HG03354 (cell line): ENCODE measurements around the gene ZCCHC14.

ENCODE experiments used
- ATAC-seq: cut with Tn5 transposase; IDR thresholded peaks from one replicate; pipeline ENCODE4 v1.9.1; 2021; ENCODE audit warnings: mild to moderate bottlenecking; ENCODE audit not compliant: unreplicated experiment, poor library complexity, severe bottlenecking

The ZCCHC14 gene

DNA sequence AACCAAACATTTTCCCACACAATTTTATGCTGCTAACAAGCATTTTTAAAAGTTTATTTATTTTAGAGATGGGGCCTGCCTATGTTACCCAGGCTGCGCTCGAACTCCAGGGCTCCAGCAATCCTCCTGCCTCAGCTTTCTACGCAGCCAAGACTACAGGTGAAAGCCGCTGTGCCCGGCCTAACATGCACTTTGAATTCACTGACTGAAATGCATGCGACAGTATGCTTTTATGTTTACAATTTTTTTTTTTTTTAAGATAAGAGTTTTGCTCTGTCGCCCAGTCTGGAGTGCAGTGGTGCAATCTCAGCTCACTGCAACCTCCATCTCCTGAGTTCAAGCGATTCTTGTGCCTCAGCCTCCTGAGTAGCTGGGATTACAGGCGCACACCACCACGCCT, 52.9 kb downstream of the ZCCHC14 start:
- ATAC-seq, result no peak

DNA sequence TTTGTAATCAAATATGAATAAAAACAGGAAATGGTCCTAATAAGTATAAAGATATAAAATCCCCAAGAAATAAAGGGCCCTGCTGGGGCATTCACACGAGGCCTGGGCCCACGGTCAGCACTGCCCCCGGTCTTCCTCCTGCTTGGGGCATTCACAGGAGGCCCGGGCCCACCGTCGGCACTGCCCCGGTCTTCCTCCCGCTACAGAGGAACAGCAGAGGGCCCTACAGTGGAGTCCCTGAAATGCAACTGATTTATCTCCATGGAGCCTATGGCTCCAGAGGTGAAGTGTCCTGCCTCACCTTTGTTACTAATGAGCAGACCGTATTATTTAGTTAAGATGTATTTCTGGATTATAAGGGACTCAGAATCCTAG, 54.2 kb downstream of the ZCCHC14 start:
- no peak for ATAC-seq

DNA sequence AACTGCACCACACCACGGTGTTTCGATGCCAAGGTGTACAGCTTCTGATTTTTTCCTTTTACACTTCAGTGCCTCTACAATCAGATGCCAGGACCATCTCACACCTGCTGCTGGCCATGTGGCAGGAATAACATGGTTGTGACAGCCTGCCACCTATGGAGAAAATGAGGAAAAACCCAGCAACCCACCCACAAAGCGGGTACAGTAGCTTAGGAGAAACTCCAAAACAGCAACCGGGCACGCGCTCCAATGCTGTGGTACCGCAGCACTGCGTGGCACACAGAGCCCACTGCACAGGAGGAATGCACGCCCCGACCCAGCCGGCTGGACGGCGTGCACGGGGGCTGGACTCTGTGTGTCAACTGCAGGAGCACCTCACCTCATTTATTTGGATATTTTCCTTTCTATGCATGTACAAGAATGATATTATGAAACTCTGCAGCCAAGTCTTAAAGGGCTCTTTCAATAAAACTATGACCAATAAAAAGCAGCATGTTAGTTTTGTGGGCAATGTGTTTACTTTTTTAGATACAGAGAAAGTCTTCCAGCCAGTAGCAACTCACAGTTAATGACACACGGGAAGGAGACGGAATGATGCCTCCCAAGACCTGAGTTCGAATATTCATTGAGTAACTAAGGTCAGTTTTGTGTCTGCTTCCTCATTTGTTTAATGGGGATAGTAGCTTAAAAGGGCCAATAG, 54.8 kb downstream of the ZCCHC14 start:
- no peak for ATAC-seq

DNA sequence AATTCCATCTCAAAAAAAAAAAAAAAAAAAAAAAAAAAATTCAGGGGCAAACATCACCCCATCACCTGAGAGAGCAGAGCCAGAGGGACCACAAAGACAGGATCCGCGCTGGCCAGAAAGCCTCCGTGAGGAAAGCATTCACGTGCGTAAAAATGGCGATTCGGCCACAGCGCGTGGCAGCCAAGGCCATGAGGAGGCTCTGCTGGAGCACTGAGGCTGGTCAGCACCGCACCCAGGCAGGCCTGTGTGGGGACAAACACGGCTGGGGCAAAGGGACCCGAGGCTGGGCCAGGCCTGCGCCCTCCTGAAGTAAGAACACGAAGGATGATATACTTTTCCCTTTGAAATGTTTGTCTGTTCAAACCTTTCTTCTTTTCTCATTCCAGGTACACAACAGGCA, 55.5 kb downstream of the ZCCHC14 start:
- ATAC-seq, result no peak

DNA sequence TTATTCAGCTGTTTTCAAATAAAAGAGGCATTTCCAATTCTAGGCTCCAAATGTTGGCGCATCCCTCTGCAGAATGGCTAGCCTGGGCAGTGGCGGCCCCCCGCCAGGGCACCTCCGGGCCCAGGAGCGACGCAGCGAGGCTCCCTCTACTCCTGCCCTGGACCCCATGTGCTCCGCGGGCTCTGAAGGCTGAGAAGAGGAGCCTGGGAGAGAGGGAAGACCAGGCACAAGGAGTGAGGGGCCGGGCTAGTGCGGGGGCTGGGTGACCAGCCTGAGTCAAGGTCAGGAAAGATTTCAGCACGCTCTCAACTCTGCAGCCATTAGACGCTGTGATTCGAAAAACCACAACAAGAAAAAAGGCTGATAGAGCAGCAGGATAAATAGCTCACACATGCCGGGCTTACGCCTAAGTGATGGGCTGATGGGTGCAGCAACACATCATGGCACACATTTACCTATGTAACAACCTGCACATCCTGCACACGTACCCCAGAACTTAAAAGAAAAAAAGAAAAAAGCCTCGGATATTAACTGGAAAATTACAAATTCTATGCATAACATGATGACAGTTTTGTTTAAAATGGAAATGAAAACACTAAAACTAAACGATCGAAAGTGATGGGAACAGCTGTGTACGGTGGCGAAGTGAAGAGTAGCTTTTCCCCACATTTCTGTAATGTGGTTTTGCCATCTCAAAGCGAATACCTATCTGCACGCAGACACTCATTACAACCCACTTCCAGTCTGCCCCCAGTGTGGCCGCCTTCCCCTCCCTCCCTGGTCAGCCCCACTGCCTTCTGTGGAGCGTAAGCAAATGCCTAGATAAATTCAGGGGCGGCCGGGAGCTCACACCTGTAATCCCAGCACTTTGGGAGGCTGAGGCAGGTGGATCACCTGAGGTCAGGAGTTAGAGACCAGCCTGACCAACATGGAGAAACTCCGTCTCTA, 56.3 kb downstream of the ZCCHC14 start:
- no peak for ATAC-seq

DNA sequence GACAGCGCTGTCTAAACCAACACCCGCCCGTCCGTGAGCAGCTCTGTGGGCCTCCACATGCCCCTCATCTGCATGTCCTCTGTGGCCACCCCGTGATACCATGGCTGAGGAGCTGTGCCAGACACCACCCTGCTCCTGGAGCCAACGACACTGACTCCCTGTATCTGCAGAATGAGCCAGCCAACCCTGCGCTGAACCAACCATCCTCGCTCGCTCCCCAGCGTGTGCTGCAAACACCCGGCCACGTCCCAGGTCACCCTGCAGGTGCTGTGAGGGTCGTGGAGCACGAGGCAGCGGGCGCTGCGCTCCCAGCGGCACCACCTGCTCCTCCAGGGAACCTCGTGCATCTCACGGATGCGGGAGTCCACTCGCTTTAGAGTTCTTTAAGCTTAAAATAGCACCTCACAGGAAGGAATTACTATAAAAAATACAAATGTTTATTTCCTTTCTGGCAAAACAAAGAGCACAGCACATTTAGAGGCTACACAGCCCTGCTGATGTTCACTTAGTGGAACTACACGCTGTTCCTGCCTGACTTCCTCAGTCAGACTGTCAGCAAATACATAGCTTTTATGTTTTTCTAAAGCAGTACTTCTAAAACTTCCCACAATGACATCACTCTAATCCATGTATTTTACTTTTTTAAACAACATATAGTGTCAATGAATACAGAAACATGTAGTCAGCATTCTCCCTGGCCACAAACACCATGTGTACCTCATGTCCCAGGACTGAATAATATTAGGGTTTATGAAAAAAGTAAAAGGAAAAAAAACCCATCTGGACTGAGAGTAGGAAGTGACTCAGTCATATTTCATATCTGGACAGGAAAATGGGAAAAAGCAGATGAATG, 57.2 kb downstream of the ZCCHC14 start:
- ATAC-seq, result no peak

DNA sequence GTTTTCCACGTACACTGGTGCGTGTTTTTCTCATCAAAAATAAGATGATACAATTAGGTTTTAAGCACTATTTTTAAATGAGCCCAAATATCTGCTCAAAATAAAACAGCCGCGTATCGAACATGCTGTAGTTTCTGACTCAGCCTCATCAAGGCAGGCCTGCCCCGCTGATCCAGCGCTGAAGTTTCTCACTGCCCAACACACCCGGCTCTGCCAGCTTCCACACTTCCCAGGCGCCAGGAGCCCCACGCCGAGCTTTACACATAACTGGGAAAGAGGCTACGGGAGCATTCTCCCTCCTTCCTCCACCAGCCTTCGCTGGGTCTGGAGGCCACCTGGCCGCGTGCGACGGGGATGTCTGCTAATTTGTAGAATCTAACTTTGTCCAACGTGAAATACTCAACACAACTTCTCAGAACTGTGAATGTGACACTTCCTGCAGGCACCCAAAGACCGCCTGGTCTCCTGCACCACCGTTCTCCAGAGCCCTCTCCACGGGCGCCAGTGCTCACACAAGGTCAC, 58.6 kb downstream of the ZCCHC14 start:
- no peak for ATAC-seq

DNA sequence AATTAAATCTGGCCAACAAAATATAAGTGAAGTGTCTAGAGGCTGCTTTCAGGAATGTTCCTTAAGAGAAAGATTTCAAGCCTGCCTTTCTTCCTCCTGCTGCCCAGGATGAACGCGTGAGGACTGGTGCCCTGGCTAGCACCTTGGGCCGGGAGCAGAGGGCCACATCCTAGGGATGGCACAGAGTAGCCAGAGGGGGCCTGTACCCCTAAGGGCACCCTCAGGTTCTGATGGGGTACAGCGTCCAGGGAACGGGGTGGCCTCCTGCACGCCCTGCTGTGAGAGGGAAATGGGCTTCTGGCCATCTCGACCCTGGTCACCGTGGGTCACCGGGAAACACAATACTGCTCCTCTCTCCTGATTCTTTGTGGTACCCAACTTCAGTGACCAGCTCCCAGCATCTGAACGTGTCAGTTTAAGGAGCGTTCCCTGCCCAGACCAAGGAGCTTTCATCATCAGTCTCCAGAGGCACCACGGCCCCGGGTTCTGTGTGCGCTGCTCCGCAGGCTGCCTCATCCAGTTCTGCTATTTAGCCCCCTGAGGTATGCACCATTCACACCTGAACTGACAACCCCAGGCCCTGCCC, 60.4 kb downstream of the ZCCHC14 start:
- no peak for ATAC-seq

DNA sequence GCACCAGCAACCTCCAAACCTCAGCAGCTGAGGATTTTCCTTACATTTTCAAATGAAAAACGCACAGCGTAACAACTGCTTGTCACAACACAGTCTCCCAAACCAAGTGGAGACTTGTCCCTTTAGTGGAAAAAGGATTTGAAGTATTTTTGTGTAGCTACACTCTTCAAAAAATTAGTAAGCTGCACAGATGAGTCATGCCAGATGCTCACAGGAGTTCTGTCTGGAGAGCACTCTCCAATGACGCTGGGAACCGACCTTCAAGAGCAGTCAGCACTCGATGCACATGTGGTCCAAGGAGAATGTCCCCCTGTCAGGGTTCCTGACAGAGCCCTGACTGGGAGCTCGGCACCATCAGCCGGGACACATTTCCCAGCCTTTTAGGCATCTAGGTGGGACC, 60.9 kb downstream of the ZCCHC14 start:
- ATAC-seq, result no peak

DNA sequence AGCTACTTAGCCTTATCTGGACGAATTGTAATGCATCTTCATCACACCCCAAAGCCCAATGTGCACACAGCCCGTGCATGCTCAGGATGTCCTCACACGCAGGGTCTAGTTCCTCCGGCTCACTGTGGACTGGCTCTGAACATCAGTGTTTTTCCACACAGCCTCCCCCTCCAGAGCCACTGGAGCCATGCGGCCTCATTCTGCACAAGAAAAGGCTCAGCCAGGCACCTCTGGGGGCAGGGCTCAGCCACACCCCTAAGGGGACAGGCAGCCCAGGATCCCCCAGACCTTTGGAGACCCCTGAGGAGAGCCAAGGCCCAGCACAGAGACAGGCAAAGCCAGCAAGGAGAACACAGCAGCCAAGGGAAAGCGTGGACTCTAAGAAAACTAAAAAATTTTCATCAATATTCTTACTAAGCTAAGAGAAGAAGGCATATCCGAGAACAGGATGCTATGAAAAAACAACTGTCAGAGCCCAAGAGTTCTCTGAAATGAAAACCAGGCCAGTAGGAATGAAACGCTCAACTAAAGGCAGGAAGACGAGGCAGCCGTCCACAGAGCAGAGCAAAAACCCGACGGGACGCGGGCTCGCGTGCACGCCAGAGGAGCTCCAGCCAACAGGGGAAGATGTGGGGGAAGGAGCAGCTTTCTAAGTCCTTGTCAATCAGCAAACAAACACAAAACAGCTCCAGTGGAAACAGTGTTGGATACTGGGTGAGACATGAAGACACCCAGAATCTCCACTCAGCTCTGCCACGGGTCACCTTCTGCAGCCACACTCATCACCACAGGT, 66.2 kb downstream of the ZCCHC14 start:
- ATAC-seq, result no peak

DNA sequence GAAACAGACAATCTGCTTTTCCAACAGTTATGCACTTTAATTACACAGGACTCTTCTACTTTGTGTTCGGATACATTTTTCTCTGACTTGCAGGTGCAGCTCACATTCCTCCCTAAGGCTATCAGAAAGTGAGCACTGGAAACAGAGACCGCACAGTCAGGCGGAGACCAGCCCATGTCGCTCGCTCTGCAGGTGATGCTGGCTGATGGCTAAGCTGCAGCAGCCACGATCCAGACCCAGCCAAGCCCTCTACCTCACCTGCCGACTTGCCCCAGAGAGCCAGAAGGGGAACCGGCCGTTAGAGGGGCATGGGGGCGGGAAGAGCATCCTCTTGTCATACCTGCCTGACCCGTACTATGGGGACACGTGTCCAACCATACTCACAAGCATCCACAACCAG, 66.9 kb downstream of the ZCCHC14 start:
- no peak for ATAC-seq

DNA sequence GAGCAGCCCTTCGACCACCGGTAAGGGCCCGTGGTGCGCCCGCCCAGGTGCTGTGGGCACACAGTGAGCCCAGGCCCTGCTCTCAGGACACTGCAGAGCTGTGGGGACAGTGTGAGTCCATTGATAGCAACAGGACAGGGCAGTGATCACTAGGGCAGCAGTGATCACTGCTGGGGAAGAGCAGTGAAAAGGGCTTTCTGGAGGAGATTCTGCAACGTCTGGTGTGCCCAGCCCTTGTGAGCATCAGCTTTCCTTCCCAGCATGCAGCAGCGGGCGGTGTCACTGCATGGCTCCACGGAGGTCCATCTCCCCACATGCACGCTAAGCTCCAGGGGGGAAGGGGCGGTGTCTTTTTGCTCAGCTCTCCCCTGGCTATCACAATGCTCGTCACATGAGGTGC, 68.6 kb downstream of the ZCCHC14 start:
- no peak for ATAC-seq

DNA sequence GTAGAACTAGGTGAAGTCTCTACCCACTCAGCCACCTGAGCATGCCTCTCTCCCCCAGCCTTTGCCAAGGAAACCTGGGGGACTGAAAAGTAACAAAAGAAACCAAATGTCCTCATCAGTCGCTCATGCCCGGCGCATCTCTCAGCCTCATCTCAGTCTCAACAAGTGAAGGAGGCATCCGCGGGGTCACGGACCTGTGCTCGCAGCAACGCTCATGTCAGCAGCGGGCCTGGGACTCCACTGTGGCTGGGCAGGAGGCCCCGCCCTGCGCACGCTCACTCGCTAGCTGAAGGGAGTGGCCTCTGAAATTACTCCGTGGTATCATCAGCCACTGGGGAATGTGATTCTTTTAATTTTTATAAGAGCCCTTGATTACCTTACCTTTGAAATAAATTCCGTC, 69.4 kb downstream of the ZCCHC14 start:
- no peak for ATAC-seq

DNA sequence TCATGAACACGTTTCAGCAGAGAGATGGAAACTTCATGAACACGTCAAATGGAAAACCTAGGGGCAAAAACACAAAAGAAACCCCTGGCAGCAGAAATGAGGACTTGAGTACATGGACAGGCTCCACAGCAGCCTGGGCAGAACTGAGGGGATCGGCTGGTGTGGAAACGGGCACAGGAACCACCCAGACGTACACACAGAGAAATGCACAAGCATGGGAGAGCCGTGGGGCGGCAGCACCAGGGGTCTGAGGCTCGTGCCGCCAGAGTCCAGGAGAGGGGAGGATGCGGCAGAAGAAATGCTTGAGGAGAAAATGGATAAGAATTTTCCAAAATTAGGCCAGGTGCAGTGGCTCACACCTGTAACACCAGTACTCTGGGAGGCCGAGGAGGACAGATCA, 70.7 kb downstream of the ZCCHC14 start:
- no peak for ATAC-seq

DNA sequence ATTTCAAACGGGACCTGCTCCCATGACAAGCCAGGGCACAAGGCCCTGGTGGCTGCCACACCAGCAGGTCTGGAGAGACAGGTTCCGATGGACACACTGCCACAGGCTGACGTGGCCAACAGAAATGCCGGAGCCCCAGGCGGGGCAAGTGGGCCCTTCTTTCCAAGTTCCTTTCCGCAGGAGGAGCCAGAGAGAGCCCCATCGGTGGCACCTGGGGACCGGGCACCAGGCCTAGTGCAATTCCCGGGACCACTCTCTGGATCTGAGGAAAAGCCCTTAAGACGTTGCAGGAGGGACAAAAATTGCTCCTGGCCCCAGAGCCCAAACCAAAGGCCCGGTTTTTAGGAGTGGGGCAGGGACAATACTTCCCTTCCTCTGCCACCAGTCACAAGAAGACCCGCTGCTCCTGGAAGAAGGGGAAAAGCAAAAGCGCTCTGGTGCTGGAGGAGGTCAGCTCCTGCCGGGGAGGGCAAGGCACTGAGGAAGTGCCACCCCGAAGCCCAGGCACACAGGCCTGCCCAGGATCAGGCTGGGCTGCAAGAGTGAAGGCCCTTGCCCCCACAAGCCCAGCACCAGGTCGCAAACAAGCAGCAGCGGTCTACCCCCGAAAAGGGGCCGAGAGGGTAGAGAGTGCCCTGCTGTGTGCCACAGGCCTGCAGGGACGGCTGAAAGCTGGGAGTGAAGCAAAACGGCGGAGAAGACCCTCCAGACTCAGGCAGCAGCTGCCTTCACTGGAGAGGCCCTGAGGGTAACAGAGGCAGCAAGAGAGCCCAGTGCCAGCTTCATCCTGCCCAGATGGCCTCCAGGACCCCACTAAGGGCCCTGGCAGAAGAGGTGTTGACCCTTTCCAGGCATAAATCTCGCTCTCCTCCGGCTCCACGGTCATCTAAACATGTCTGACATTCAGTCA, 71.6 kb downstream of the ZCCHC14 start:
- no peak for ATAC-seq

DNA sequence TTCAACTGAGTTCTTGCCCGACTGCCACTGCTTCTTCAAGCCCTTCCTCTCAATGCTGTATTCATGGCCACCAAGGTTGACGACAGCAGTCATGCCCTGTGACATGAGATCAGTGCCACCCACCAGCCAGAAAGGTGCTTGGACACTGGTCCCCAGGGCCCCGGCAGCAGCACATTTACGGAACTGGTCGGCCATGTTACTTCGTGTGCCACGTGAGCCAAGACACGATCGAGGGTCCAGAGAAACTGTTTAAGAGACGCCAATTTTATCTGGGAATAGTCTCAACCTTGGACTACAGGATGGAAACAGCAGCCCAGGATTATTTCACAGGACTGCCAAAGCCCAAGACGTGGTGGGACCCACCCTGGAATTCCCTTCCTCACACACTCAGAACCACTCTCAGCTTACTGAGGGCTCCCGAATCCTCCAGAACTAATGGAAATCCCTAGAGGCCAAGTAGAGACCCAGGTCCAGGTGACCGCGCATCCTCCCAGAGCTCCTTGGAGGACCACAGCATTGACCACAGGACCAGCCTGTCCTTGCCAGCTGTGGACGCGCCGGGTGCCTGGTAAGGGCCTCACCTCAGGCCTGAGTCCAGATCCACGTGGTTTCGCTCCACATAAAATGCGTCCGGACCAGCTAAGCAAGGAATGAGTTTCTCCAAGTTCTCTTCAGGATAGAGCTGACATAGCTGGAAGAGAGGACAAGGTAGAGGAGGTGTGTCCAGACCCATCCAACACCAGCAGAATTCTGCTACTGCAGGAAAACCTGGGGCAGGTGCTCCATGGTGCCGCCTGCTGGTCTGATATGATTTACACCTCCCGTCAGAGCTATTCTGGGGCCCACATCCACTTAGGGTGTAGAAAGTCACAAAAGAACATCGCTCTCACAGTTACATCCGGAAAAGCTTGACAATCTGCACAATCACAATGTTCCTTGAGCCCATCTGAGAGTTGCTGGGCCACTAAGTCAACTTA, 72.5 kb downstream of the ZCCHC14 start:
- ATAC-seq, result no peak

DNA sequence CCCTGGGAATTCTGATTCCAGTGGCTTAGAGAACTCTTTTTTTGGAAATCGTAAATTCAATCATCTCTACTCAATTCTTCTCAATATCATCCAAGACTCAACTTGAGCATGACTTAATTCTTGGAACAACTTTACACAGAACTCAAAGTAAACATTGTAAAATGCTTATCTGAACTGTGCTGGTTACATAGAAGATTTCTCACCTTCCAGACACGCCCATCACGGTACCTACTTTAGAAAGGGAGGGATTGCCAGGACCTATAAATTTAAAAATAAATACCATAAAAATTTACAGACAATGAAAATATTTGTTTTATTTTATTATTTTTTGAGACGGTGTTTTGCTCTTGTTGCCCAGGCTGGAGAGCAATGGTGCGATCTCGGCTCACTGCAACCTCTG, 74.2 kb downstream of the ZCCHC14 start:
- no peak for ATAC-seq
